Uterus (tissue), 2 donors: ENCODE data around the gene IRS1.

Experiments
- CTCF ChIP-seq, 4 experiments: fragments of 200-600 bp in 2 of 4; fragments of 450-650 bp in 2 of 4; sonication (generic) in 2 of 4; IDR thresholded peaks; one replicate each; pipeline ENCODE4 v1.5.1; 2016 to 2019; ENCODE audit warnings: antibody characterized with exemption in 4 of 4, mild to moderate bottlenecking in 2 of 4, moderate library complexity in 1 of 4
- POLR2A ChIP-seq, 2 donors: fragments of 450-650 bp; IDR thresholded peaks; one replicate each; pipeline ENCODE4 v1.6.1; 2016; ENCODE audit warnings: antibody characterized with exemption in 2 of 2, mild to moderate bottlenecking in 1 of 2, moderate library complexity in 1 of 2

GRCh38 chr2:226761195-226761583 is 38.4 kb downstream of the IRS1 start:
- TF ChIP-seq CTCF (IDR thresholded peaks at IDR 0.05) (no peak), POLR2A (IDR thresholded peaks at IDR 0.05) (no peak)
